GM18498 (cell line): Measurements from ENCODE around the gene ORMDL1.
A peak's percentile ranks its signal among the peaks of the same experiment; 100 is the strongest.
"Not testable (repeated sequence)": the region's sequence is repeated elsewhere in the genome, so short reads cannot be mapped to it uniquely, and the experiment has no call there.

Experiments
- ATAC-seq: cut with Tn5 transposase; IDR thresholded peaks from one replicate; pipeline ENCODE4 v1.9.1; 2021; ENCODE audit warnings: mild to moderate bottlenecking, moderate library complexity; ENCODE audit not compliant: unreplicated experiment

Gene ORMDL1

DNA sequence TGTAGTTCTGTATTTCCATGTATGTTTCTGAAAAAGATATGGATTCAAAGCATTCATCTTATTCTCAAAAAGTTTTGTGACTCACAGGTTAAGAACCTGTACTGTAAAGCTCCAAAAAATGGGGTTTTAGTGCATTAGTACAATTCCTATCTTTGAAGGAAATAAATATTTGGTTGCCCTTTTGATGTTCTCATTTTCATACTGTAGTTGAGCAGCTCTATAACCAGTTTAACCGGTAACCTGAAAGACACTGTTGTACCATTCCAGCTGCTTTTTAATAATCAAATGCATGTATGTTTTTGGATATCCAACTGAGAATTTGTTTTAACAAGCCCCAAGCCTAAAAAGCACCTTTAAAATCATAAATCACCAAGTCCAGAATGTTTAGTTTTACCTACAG lies 11.9 kb downstream of the ORMDL1 start:
- ATAC-seq = no peak

DNA sequence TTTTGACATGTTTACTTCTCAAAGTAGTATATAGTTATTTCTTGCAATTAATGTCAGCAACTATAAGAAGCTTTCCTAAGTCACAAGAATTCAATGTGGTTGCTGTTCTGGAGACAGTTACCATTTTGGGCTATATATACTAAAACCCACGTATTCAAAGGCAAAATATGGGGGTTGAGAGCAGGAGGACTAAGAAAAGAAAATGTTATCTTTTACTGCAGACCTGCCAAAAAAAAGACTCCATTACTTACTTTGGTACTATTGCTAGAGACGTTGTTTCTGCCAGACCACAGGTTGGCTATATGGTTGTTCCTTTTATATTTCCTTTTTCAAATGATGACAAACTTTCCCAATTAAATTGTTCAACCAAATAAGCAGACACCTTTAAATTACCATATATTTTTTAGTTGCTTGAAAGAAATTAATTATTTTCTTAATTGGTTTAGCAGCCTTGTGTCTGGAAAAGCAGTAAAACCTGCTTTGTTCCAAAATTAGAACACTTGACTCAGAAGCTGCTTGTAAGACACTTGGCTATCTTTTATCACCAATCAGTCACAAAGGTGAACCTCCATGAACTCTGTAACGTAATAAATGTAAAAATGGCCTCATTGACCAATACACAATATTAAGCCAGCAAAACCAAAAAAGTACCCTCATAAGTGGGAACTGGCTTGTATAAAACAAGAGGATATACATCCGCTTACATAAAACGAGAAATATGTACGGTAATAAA lies 13.4 kb downstream of the ORMDL1 start:
- ATAC-seq = no peak

- ATAC-seq = no peak
These were observed 20.1 kb downstream of the ORMDL1 start for GRCh38 chr2:189763908-189764661.

- ATAC-seq = peak; percentile 97
These were observed 21.4 kb downstream of the ORMDL1 start, which contains the start of gene OSGEPL1 for GRCh38 chr2:189762551-189763298. Gene OSGEPL1, minus strand, starts transcription at chr2:189762792. Its CDS starts 1,152 bp downstream, at chr2:189761640.

- ATAC-seq = no peak
These were observed 21.9 kb downstream of the ORMDL1 start for GRCh38 chr2:189762229-189762550.

- not testable (repeated sequence) for ATAC-seq
These were observed 24.0 kb downstream of the ORMDL1 start for GRCh38 chr2:189760154-189760553.

- no peak for ATAC-seq
These were observed 27.7 kb downstream of the ORMDL1 start for GRCh38 chr2:189756311-189756952.

DNA sequence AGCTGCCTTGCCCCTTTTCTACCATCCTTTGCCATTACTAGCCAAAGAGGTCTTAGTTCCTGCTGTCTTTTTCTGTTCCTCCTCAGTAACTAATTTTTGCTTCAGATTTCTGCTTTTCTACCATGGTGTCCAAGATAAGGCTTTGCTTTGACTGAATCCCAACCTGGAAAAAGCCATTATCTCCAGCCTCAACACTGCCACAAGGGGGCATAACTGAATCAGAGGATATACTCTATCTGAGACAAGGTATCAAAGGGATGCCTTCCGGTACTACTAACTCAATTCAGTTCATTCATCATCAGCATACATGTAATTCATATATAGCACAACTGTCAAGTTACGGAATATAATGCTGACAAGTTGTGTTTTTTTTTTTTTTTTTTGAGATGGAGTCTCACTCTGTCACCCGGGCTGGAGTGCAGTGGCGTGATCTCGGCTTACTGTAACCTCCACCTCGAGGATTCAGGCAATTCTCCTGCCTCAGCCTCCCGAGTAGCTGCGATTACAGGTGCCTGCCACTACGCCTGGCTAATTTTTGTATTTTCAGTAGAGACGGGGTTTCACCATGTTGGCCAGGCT lies 33.0 kb downstream of the ORMDL1 start:
- ATAC-seq = no peak

GRCh38 chr2:189729430-189729829 lies 54.7 kb downstream of the ORMDL1 start:
- ATAC-seq = no peak

DNA sequence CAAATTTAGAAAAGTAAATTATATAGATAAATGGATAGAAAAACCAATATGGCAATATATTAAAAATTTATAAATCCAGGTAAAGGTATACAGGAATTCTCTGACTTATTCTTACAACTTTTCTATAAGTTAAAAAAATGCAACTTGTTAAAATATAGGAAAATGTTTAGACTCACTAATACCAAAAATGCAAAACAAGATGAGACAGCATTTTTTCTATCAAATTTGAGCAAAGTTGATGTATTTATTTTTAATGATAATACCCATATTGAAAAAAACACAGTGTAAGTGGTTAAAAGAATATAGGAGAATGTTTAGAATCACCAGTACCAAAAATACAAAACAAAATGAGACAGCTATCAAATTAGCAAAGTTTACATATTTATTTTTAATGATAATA lies 57.3 kb downstream of the ORMDL1 start:
- no peak for ATAC-seq

DNA sequence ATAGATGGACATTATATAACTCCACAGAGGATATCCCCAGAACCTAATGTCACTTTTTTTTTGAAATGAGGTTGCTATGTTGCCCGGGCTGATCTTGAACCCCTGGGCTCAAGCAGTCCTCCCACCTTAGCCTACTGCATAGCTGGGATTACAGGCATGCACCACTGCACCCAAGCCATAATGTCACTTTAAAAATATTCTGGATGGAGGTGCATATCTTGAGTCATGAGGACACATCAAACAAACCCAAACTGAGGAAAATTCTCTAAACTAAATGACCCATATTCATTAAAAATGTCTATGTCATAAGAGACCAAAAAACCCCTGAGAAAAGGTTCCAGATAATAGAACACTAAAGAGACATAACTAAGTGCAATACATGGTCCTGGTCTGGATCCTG lies 57.9 kb downstream of the ORMDL1 start:
- ATAC-seq = no peak

GRCh38 chr2:189723192-189723591 lies 60.9 kb downstream of the ORMDL1 start:
- ATAC-seq = no peak
